Osteocyte (in vitro differentiated cells): ENCODE results near the gene HOXB2. TPM values are rescaled to one million over a fixed set of nuclear protein-coding genes. Genes with fewer than 3 reads are reported as not detected.

Experiments
- DNase-seq: peaks from one replicate; pipeline ENCODE4 v3.0.0; 2021; ENCODE audit warnings: mixed read lengths; ENCODE audit not compliant: unreplicated experiment; ENCODE audit errors: extremely low spot score
- H3K27ac Mint-ChIP-seq: one replicate; pipeline ENCODE4 v1.8.0; 2021; ENCODE audit warnings: mild to moderate bottlenecking, mixed read lengths; ENCODE audit not compliant: unreplicated experiment
- H3K27me3 Mint-ChIP-seq: one replicate; pipeline ENCODE4 v1.8.0; 2021; ENCODE audit warnings: mixed read lengths; ENCODE audit not compliant: unreplicated experiment
- H3K36me3 Mint-ChIP-seq: one replicate; pipeline ENCODE4 v1.8.0; 2021; ENCODE audit warnings: mixed read lengths; ENCODE audit not compliant: unreplicated experiment
- H3K4me1 Mint-ChIP-seq: one replicate; pipeline ENCODE4 v1.8.0; 2021; ENCODE audit warnings: mixed read lengths; ENCODE audit not compliant: unreplicated experiment
- H3K4me3 Mint-ChIP-seq: one replicate; pipeline ENCODE4 v1.8.0; 2021; ENCODE audit warnings: mild to moderate bottlenecking, moderate library complexity, mixed read lengths; ENCODE audit not compliant: unreplicated experiment
- H3K9me3 Mint-ChIP-seq: one replicate; pipeline ENCODE4 v1.8.0; 2021; ENCODE audit warnings: mixed read lengths; ENCODE audit not compliant: unreplicated experiment
- total RNA-seq: library from RNA; stranded (reverse); gene quantifications from 2 replicates; pipeline ENCODE4 v1.2.1, GENCODE V29; 2021
- TF ChIP-seq, protein P1 (sequence below): fragments of 200-600 bp; sonication (generic); IDR thresholded peaks from 2 replicates; pipeline ENCODE4 v1.5.0; 2021; ENCODE audit warnings: antibody characterized with exemption, mild to moderate bottlenecking, moderate library complexity

Gene HOXB2
- total RNA-seq, 1 donor from 2014 or later: not detected

DNA sequence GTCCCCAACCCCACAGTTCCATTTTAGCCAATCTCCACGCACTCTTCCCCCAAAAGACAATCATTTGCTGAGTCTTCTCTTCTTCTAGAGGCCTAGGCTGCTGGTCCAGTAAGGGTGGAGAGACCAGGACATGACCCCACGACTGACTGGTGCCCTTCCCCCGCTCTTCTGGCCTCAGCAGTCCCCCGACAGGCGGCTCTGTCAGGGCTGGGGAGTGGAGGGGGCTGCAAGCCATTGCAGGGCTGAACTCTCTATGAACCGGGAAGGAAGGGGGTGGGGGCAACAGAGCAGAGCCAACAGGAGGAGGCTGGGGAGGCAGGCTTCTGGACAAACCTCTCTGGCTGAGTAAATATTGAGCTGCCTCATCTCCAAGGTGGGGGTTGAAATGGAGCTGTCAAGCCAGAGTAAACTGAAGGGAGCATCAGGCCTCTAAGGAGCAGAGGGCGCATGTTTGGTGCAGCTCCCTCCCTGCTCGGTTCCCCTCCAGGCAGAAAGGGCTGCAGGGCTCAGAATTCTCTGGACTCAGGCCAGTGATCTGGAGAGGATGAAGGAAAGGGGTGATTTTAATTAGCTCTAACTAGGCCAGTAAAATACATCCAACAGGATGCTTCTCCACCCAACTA, 22.8 kb downstream of the HOXB2 start:
- Mint-ChIP-seq H3K27me3 (peaks cover 66% of the 10 kb centered on the region), H3K9me3 (no peaks in the 10 kb centered on the region), H3K4me3 (no peak overlapping the region), H3K36me3 (no peaks in the 10 kb centered on the region), H3K4me1 (no peaks in the 10 kb centered on the region), H3K27ac (no peak overlapping the region)
- no peak for DNase-seq
- TF ChIP-seq, protein P1, sequence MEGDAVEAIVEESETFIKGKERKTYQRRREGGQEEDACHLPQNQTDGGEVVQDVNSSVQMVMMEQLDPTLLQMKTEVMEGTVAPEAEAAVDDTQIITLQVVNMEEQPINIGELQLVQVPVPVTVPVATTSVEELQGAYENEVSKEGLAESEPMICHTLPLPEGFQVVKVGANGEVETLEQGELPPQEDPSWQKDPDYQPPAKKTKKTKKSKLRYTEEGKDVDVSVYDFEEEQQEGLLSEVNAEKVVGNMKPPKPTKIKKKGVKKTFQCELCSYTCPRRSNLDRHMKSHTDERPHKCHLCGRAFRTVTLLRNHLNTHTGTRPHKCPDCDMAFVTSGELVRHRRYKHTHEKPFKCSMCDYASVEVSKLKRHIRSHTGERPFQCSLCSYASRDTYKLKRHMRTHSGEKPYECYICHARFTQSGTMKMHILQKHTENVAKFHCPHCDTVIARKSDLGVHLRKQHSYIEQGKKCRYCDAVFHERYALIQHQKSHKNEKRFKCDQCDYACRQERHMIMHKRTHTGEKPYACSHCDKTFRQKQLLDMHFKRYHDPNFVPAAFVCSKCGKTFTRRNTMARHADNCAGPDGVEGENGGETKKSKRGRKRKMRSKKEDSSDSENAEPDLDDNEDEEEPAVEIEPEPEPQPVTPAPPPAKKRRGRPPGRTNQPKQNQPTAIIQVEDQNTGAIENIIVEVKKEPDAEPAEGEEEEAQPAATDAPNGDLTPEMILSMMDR: no peak

DNA sequence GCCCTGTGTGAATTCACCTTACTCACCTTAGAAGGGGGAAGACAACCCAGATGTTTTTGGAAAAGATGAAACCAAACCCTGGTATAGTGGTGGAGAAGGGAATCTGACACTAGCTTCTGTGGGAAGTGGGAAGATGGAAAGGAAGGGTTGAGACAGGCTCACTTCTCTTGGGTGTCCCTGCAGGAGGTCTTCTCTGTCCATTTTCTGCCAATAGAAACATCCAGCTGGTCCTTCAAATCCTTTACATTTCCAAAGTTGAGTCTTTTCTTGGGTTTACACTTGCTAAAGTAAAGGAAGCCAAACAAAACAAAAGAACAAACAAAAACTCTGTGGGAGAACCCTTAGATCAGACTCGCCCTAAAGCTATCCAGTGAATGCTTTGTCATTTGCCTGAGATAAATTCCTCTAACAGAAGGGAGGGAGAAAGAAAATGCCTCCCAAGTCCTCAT, 24.3 kb downstream of the HOXB2 start:
- Mint-ChIP-seq H3K4me1 (no peaks in the 10 kb centered on the region), H3K27me3 (peaks cover 62% of the 10 kb centered on the region), H3K27ac (no peak overlapping the region), H3K4me3 (no peak overlapping the region), H3K36me3 (no peaks in the 10 kb centered on the region), H3K9me3 (no peaks in the 10 kb centered on the region)
- TF ChIP-seq, protein P1: no peak
- DNase-seq: no peak

DNA sequence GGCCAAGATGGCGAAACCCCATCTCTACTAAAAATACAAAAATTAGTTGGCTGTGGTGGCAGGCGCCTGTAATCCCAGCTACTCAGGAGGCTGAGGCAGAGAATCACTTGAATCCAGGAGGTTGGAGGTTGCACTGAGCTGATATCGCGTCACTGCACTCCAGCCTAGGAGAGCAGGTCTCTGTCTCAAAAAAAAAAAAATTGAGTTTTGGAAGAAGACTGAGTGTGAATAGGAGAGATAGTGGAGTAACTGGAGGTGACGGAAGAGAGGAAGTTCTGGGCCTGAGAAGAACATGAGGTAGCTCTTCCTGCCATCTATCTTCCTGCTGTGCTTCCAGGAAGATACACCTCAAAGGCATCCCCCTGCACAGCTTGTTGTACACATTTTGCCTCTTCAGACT, 25.5 kb downstream of the HOXB2 start:
- Mint-ChIP-seq H3K4me3 (no peak overlapping the region), H3K27ac (no peak overlapping the region), H3K36me3 (no peaks in the 10 kb centered on the region), H3K27me3 (peaks cover 57% of the 10 kb centered on the region), H3K4me1 (no peaks in the 10 kb centered on the region), H3K9me3 (no peaks in the 10 kb centered on the region)
- no peak for DNase-seq
- TF ChIP-seq, protein P1: no peak

DNA sequence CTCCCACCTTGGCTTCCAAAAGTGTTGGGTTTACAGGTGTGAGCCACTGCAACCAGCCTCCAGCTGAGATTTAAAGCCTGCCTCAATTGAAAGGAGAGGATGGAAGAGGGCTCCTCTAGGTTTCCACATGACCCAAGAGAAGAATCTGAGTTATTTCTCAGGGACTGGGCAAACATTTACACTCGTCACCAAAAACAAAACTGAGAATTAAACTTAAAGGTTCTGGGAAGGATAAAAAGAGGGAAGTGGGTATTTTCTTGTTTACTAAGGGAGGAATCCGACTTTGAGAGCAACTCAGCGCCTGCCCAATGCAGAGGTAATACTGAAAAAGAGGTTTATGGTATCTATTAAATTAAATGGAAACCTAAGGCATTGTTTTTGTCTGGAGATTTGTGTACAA, 27.4 kb downstream of the HOXB2 start:
- Mint-ChIP-seq H3K9me3 (no peaks in the 10 kb centered on the region), H3K4me1 (no peaks in the 10 kb centered on the region), H3K27me3 (peaks cover 47% of the 10 kb centered on the region), H3K4me3 (no peak overlapping the region), H3K27ac (no peak overlapping the region), H3K36me3 (no peaks in the 10 kb centered on the region)
- TF ChIP-seq, protein P1: no peak
- DNase-seq: no peak

DNA sequence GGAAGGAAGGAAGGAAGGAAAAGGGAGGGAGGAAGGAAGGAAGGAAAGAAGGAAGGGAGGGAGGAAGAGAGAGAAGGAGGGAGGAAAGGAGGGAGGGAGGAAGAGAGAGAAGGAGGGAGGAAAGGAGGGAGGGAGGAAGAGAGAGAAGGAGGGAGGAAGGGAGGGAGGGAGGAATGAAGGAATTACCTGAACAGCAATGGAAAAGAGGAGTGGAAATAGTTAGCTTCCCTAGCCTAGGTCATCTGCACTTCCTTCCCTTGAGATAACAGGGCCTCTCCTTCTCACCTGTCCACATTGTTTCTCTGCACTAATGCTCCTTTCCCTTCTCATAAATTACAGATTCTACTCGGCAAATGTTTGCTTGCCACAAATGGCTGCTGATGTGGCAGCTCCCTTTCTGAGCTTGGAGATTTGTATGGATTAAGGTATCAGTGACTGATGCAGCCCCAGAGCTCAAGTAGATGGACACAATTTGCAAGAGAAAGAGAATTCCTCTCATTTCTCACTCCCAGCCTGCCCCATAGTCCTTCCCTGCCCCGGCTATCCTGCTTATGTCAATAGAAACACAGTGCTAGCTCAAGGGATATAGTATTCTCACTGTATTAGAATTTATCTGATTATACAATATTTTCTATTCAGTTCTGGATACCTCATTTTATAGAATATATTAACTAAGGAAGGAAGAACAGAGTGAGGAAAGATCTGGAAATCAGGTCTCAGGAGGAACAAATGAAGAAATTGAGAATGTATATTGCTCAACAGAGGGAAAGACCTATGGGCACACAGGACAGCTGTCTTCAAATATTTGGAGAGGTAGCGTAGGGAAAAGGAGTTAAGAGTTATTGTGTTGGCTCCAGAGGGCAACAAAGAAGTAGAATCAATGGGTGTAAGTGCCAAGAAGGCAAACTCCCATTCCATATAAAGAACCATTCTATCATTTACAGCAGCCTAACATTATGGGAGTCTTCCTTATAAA, 28.7 kb downstream of the HOXB2 start:
- TF ChIP-seq, protein P1: no peak
- Mint-ChIP-seq H3K36me3 (no peaks in the 10 kb centered on the region), H3K4me3 (no peak overlapping the region), H3K4me1 (no peaks in the 10 kb centered on the region), H3K27me3 (peaks cover 45% of the 10 kb centered on the region), H3K9me3 (no peaks in the 10 kb centered on the region), H3K27ac (no peak overlapping the region)
- DNase-seq: no peak
